ENCODE measurements around the gene PABPC1L.

DNA sequence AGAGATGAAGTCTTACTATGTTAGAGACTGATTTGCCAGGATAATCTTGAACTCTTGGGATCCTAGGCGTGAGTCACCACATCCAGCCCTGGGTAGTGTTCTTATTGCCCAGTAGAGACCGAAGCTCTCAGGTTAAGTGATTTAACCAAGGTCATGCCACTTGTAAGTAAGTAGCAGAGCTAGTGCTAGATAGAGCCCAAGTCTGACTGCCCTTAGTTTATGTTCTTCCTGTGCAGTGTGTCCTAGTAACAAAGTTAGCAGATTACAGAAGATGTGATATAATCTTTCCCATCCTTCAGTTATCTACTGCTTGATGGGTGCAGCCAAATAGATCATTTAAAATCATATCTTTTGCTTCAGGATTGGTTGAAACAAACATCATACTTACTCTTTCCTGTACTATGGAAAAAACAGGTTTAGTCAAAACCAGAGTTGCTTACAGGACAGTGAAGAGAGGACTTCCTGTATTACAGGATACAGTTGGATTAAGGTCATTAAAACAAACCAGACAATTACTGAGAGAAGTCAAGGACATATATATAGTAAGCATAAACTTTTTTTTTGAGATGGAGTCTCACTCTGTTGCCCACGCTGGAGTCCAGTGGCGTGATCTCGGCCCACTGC, 9.5 kb upstream of the PABPC1L start:
- TF ChIP-seq EZH2 (IDR thresholded peaks at IDR 0.05) (no peak), POLR2AphosphoS5 (IDR thresholded peaks at IDR 0.05; ENCODE audit: borderline replicate concordance, low read depth, low read length) (no peak), FOXP2 (optimal IDR thresholded peaks at IDR 0.05; ENCODE audit: control extremely low read depth, extremely low read length, insufficient read depth) (no peak)

Data from SK-N-MC (cell line).